ENCODE results near the gene S100Z.
A peak's percentile ranks its signal among the peaks of the same experiment; 100 is the strongest.
"Not testable (repeated sequence)": the region's sequence is repeated elsewhere in the genome, so short reads cannot be mapped to it uniquely, and the experiment has no call there.

The S100Z gene

GRCh38 chr5:76831110-76831452 lies 18.7 kb upstream of the S100Z start:
- DNase-seq, result no peak

GRCh38 chr5:76836181-76836580 lies 13.6 kb upstream of the S100Z start:
- DNase-seq, result no peak

GRCh38 chr5:76836585-76836984 lies 13.2 kb upstream of the S100Z start:
- no peak for DNase-seq

GRCh38 chr5:76838481-76839261 lies 11.1 kb upstream of the S100Z start:
- no peak for DNase-seq

GRCh38 chr5:76841361-76841760 lies 8.5 kb upstream of the S100Z start:
- DNase-seq, result no peak

- DNase-seq, result no peak
These were observed 3.9 kb upstream of the S100Z start for GRCh38 chr5:76845890-76846289.

- no peak for DNase-seq
These were observed 830 bp downstream of the S100Z start for GRCh38 chr5:76850543-76851145.

GRCh38 chr5:76851728-76852369 lies 2.0 kb downstream of the S100Z start:
- DNase-seq, result no peak

GRCh38 chr5:76852772-76853171 lies 3.0 kb downstream of the S100Z start:
- DNase-seq, result no peak

GRCh38 chr5:76853741-76854140 lies 3.9 kb downstream of the S100Z start:
- not testable (repeated sequence) for DNase-seq

- no peak for DNase-seq
These were observed 4.8 kb downstream of the S100Z start for GRCh38 chr5:76854644-76855043.

- DNase-seq, result not testable (repeated sequence)
These were observed 5.7 kb downstream of the S100Z start for GRCh38 chr5:76855501-76855900.

GRCh38 chr5:76855961-76856360 lies 6.1 kb downstream of the S100Z start:
- peak; percentile 66 for DNase-seq

GRCh38 chr5:76856800-76857199 lies 7.0 kb downstream of the S100Z start:
- not testable (repeated sequence) for DNase-seq

- DNase-seq, result no peak
These were observed 9.9 kb downstream of the S100Z start for GRCh38 chr5:76859591-76860247.

GRCh38 chr5:76861612-76862011 lies 11.8 kb downstream of the S100Z start:
- DNase-seq, result no peak

- DNase-seq, result no peak
These were observed 13.2 kb downstream of the S100Z start for GRCh38 chr5:76863001-76863400.

- no peak for DNase-seq
These were observed 16.7 kb downstream of the S100Z start for GRCh38 chr5:76866503-76866902.

- no peak for DNase-seq
These were observed 17.2 kb downstream of the S100Z start for GRCh38 chr5:76867038-76867437.

GRCh38 chr5:76867827-76868693 lies 18.2 kb downstream of the S100Z start:
- peak; percentile 80 for DNase-seq

- DNase-seq, result no peak
These were observed 20.2 kb downstream of the S100Z start for GRCh38 chr5:76870046-76870445.

- no peak for DNase-seq
These were observed 24.3 kb downstream of the S100Z start for GRCh38 chr5:76874088-76874581.

All from activated CD8-positive, alpha-beta memory T cell treated with anti-CD3 and anti-CD28 coated beads for 24 hours (primary cell).